ENCODE data around the gene CEMP1.

DNA sequence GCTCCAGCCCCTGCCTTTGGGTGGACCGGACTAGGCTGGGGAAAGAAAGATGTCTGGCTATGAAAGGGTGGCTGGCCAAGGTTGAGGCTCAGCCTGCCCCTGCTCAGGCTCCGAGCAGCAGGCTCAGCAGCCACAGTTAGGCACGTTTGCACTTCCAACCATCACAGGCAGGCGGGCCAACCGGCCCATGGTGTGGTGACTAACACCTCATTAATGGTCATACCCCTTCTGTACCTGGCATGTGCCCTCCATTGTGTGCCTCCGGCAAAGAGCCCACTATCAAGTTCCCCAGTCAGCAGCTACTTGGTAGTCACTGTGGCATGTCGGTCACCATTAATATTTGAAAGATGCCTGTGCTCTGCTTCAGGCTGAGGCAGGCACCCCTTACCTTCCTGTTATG lies 49.5 kb downstream of the CEMP1 start:
- TF ChIP-seq, protein P1, sequence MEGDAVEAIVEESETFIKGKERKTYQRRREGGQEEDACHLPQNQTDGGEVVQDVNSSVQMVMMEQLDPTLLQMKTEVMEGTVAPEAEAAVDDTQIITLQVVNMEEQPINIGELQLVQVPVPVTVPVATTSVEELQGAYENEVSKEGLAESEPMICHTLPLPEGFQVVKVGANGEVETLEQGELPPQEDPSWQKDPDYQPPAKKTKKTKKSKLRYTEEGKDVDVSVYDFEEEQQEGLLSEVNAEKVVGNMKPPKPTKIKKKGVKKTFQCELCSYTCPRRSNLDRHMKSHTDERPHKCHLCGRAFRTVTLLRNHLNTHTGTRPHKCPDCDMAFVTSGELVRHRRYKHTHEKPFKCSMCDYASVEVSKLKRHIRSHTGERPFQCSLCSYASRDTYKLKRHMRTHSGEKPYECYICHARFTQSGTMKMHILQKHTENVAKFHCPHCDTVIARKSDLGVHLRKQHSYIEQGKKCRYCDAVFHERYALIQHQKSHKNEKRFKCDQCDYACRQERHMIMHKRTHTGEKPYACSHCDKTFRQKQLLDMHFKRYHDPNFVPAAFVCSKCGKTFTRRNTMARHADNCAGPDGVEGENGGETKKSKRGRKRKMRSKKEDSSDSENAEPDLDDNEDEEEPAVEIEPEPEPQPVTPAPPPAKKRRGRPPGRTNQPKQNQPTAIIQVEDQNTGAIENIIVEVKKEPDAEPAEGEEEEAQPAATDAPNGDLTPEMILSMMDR (IDR thresholded peaks at IDR 0.05) = no peak
- TF ChIP-seq EZH2 (IDR thresholded peaks at IDR 0.05; ENCODE audit: borderline replicate concordance, insufficient read depth, low read depth, low read length, poor library complexity, severe bottlenecking) = no peak
